Endothelial cell of umbilical vein (primary cell): ENCODE results near the gene CCDC106. TPM values are rescaled to one million over a fixed set of nuclear protein-coding genes. Genes with fewer than 3 reads are reported as not detected.

Experiments
- BruUV-seq: library from RNA; stranded (reverse); fragments of 400-500 nt; replicated peaks from 2 replicates; lab custom pipeline; 2021; lab: Mats Ljungman, UMichigan
- CTCF ChIA-PET: fragments of 300-600, 350-600 bp; sonication (Branson Sonifier 250); formaldehyde crosslinking; loops from one replicate; lab custom pipeline; 2021; ENCODE audit warnings: antibody characterized with exemption, inconsistent platforms; lab: Charles Lee
- POLR2A ChIA-PET: fragments of 300-600, 350-600 bp; sonication (Branson Sonifier 250); formaldehyde crosslinking; loops from one replicate; lab custom pipeline; 2021; ENCODE audit warnings: antibody characterized with exemption, inconsistent platforms; lab: Charles Lee
- DNase-seq: peaks from one replicate; pipeline ENCODE4 v3.0.0-alpha.2; 2011; ENCODE audit warnings: low read depth, low spot score
- FAIRE-seq: peaks from 2 replicates; lab custom pipeline; 2011; peaks lifted over from hg19 to GRCh38; lab: Jason Lieb, UNC
- H2AFZ ChIP-seq: 2 replicates; pipeline ENCODE4 v1.6.0; 2012; ENCODE audit warnings: low read depth, low read length, control low read depth, inconsistent platforms
- H3K27ac ChIP-seq: 2 replicates; pipeline ENCODE4 v1.5.1; 2011; ENCODE audit warnings: low read depth, mild to moderate bottlenecking, control low read depth, low read length, moderate library complexity; ENCODE audit not compliant: insufficient read depth
- H3K27me3 ChIP-seq, 2 experiments: 2 replicates each; pipeline versions ENCODE4 v1.6.0 to v1.6.1; 2011; ENCODE audit warnings: low read length in 2 of 2, mixed read lengths in 1 of 2; ENCODE audit not compliant: control insufficient read depth in 2 of 2, insufficient read depth in 2 of 2
- H3K36me3 ChIP-seq, 2 experiments: 2 replicates in 1 of 2; 3 replicates in 1 of 2; pipeline ENCODE4 v1.5.1; 2011; ENCODE audit warnings: low read length in 2 of 2, mild to moderate bottlenecking in 1 of 2, moderate library complexity in 1 of 2; ENCODE audit not compliant: control insufficient read depth in 2 of 2, insufficient read depth in 2 of 2; ENCODE audit errors: extremely low read depth in 1 of 2
- H3K4me1 ChIP-seq: 3 replicates; pipeline ENCODE4 v1.5.1; 2011; ENCODE audit warnings: mild to moderate bottlenecking, low read length; ENCODE audit not compliant: control insufficient read depth, insufficient read depth; ENCODE audit errors: extremely low read depth
- H3K4me2 ChIP-seq: 2 replicates; pipeline ENCODE4 v1.6.1; 2011; ENCODE audit warnings: low read length, control low read depth, mixed read lengths; ENCODE audit not compliant: insufficient read depth
- H3K4me3 ChIP-seq, 3 experiments: fragments of 200-600 bp in 1 of 3; sonication (generic), shearing (Covaris generic) in 1 of 3; replicated peaks in 1 of 3; 2 replicates each; pipeline ENCODE4 v1.5.1; 2011 to 2016; ENCODE audit warnings: control low read depth in 3 of 3, low read length in 3 of 3, mild to moderate bottlenecking in 2 of 3, inconsistent platforms in 1 of 3, low read depth in 1 of 3, moderate library complexity in 1 of 3; ENCODE audit not compliant: insufficient read depth in 1 of 3
- H3K79me2 ChIP-seq: 2 replicates; pipeline ENCODE4 v1.6.0; 2012; ENCODE audit warnings: low read length, inconsistent platforms; ENCODE audit not compliant: control insufficient read depth, insufficient read depth
- H3K9ac ChIP-seq: replicated peaks from 2 replicates; pipeline ENCODE3; 2011; ENCODE audit warnings: low read length, control low read depth; ENCODE audit not compliant: insufficient read depth; ENCODE audit errors: extremely low read depth
- H3K9me1 ChIP-seq: replicated peaks from 3 replicates; pipeline ENCODE4 v1.6.0; 2011; ENCODE audit warnings: mild to moderate bottlenecking, low read length; ENCODE audit not compliant: control insufficient read depth, insufficient read depth; ENCODE audit errors: extremely low read depth
- H3K9me3 ChIP-seq: replicated peaks from 2 replicates; pipeline ENCODE4 v1.5.1; 2012; ENCODE audit warnings: low read length, inconsistent platforms; ENCODE audit not compliant: control insufficient read depth, insufficient read depth
- H4K20me1 ChIP-seq: replicated peaks from 2 replicates; pipeline ENCODE3; 2011; ENCODE audit warnings: mild to moderate bottlenecking, low read length; ENCODE audit not compliant: control insufficient read depth, insufficient read depth; ENCODE audit errors: extremely low read depth
- EZH2 ChIP-seq: IDR thresholded peaks from 2 replicates; pipeline ENCODE4 v1.6.1; 2012; ENCODE audit warnings: borderline replicate concordance, low read depth, mild to moderate bottlenecking, moderate library complexity, low read length, inconsistent platforms; ENCODE audit not compliant: severe bottlenecking
- FOS ChIP-seq: IDR thresholded peaks from 2 replicates; pipeline ENCODE4 v1.6.1; 2011; ENCODE audit warnings: mild to moderate bottlenecking, low read length, moderate library complexity, borderline replicate concordance; ENCODE audit not compliant: insufficient read depth
- JUN ChIP-seq: IDR thresholded peaks from 2 replicates; pipeline ENCODE4 v1.6.1; 2011; ENCODE audit warnings: borderline replicate concordance, low read depth; ENCODE audit not compliant: insufficient read length, insufficient read depth
- POLR2AphosphoS5 ChIP-seq: IDR thresholded peaks from 2 replicates; pipeline ENCODE4 v1.6.1; 2012; ENCODE audit warnings: low read depth, mild to moderate bottlenecking, control low read depth, low read length, moderate library complexity; ENCODE audit not compliant: insufficient read depth
- dilution Hi-C: fragments of 300-500 bp; cut with MboI; formaldehyde crosslinking; loops from one replicate; pipeline ENCODE4 v1.15.0; 2019; ENCODE audit warnings: low sequenced_read_pairs; ENCODE audit not compliant: extremely low pct_ligation_motif_present
- intact Hi-C: fragments of 100-400 bp; cut with micrococcal nuclease; formaldehyde crosslinking; loops from one replicate; pipeline ENCODE4 v1.10.0; 2022
- polyA plus RNA-seq, 4 experiments: library from polyadenylated mRNA; depleted of rRNA in 3 of 4; stranded (reverse) in 3 of 4; unstranded in 1 of 4; fragments of >200 nt; gene quantifications; 2 replicates each; pipeline versions ENCODE4 v1.2.1 to v1.2.3, GENCODE V29; 2011 to 2012; ENCODE audit warnings: missing spikeins in 1 of 4
- total RNA-seq: library from RNA; stranded (reverse); gene quantifications from 2 replicates; pipeline ENCODE4 v1.2.3, GENCODE V29; 2021
- TF ChIP-seq, protein P1 (sequence below), 2 donors: IDR thresholded peaks; 1 replicate in 1 of 2; 2 replicates in 1 of 2; pipeline ENCODE4 v1.5.1; 2011; ENCODE audit warnings: low read length in 2 of 2, mild to moderate bottlenecking in 2 of 2, moderate library complexity in 2 of 2, control low read depth in 1 of 2, inconsistent platforms in 1 of 2, low read depth in 1 of 2; ENCODE audit not compliant: insufficient read depth in 1 of 2; ENCODE audit errors: extremely low read depth in 1 of 2

The CCDC106 gene
- total and polyA plus RNA-seq, 2 donors (not counting 3 experiments of a cell fraction or from before 2014, with no cell fraction given), result 11.8 to 12.0 TPM

GRCh38 chr19:55687281-55688201 lies 39.5 kb downstream of the CCDC106 start:
- H4K20me1 ChIP-seq, result no peaks in the 10 kb centered on the region
- TF ChIP-seq EZH2 (no peak), JUN (no peak), POLR2AphosphoS5 (no peak), FOS (no peak)
- TF ChIP-seq, protein P1, sequence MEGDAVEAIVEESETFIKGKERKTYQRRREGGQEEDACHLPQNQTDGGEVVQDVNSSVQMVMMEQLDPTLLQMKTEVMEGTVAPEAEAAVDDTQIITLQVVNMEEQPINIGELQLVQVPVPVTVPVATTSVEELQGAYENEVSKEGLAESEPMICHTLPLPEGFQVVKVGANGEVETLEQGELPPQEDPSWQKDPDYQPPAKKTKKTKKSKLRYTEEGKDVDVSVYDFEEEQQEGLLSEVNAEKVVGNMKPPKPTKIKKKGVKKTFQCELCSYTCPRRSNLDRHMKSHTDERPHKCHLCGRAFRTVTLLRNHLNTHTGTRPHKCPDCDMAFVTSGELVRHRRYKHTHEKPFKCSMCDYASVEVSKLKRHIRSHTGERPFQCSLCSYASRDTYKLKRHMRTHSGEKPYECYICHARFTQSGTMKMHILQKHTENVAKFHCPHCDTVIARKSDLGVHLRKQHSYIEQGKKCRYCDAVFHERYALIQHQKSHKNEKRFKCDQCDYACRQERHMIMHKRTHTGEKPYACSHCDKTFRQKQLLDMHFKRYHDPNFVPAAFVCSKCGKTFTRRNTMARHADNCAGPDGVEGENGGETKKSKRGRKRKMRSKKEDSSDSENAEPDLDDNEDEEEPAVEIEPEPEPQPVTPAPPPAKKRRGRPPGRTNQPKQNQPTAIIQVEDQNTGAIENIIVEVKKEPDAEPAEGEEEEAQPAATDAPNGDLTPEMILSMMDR (IDR thresholded peaks at IDR 0.05; ENCODE audit: extremely low read depth in 1 of 2, insufficient read depth in 1 of 2, low read depth in 1 of 2, low read length in 2 of 2), result no peak
- no peak overlapping the region for H3K27ac ChIP-seq
- peaks cover 29% of the 10 kb centered on the region for H3K79me2 ChIP-seq
- POLR2A ChIA-PET, result no interaction called here
- DNase-seq (no peak), FAIRE-seq (no peak)
- no peak overlapping the region for H3K4me2 ChIP-seq
- CTCF ChIA-PET, result interaction anchor here (1.0 kb wide), 1 partner anchor 16 kb away, joined by 3 read pairs; no protein-coding TSS in a partner anchor
- H3K9me1 ChIP-seq, result no peaks in the 10 kb centered on the region
- no peak overlapping the region for H3K9ac ChIP-seq
- dilution Hi-C loops, result no loop called here
- H2AFZ ChIP-seq, result no peak overlapping the region
- H3K36me3 ChIP-seq, result peaks cover 3 to 54% of the 10 kb centered on the region in 2 experiments
- intact Hi-C loops, result no loop called here
- no TSS peak for BruUV-seq
- H3K27me3 ChIP-seq, result no peaks in the 10 kb centered on the region
- no peaks in the 10 kb centered on the region for H3K9me3 ChIP-seq
- H3K4me3 ChIP-seq, result no peak overlapping the region
- H3K4me1 ChIP-seq, result no peaks in the 10 kb centered on the region
